HepG2 (cell line): ENCODE results near the gene ZSCAN21. TPM values are rescaled to one million over a fixed set of nuclear protein-coding genes. Genes with fewer than 3 reads are reported as not detected.

Experiments used
- ATF5 ChIP-seq: sonication (generic); formaldehyde crosslinking; IDR thresholded peaks from 2 replicates; pipeline ENCODE4 v1.4.0; 2020; ENCODE audit warnings: mild to moderate bottlenecking, low read depth, missing genetic modification reagents
- ATF7-NPFF ChIP-seq: sonication (generic); formaldehyde crosslinking; IDR thresholded peaks from 2 replicates; pipeline ENCODE4 v1.8.1; 2023; ENCODE audit warnings: mild to moderate bottlenecking, low read depth, missing genetic modification reagents, moderate library complexity
- BRCA1 ChIP-seq: sonication (generic); formaldehyde crosslinking; IDR thresholded peaks from 2 replicates; pipeline ENCODE4 v1.4.0; 2020; ENCODE audit warnings: missing genetic modification reagents
- CHCHD3 ChIP-seq: sonication (generic); formaldehyde crosslinking; IDR thresholded peaks from 2 replicates; pipeline ENCODE4 v1.8.0; 2022; ENCODE audit warnings: mild to moderate bottlenecking, missing genetic modification reagents, moderate library complexity
- HES4 ChIP-seq: sonication (generic); formaldehyde crosslinking; IDR thresholded peaks from 2 replicates; pipeline ENCODE4 v1.9.0; 2021; ENCODE audit warnings: mild to moderate bottlenecking, missing genetic modification reagents, borderline replicate concordance
- HHEX ChIP-seq: IDR thresholded peaks from 2 replicates; pipeline ENCODE4 v1.6.1; 2016; ENCODE audit warnings: control low read depth
- KDM4B ChIP-seq: sonication (generic); formaldehyde crosslinking; IDR thresholded peaks from 2 replicates; pipeline ENCODE4 v1.4.0; 2020; ENCODE audit warnings: missing genetic modification reagents
- NKX3-1 ChIP-seq: sonication (generic); formaldehyde crosslinking; IDR thresholded peaks from 2 replicates; pipeline ENCODE4 v1.5.0; 2020; ENCODE audit warnings: missing genetic modification reagents
- RERE ChIP-seq: IDR thresholded peaks from 2 replicates; pipeline ENCODE4 v1.6.1; 2016; ENCODE audit warnings: low read depth, missing genetic modification reagents, missing compliant biosample characterization
- ZFAT ChIP-seq: sonication (generic); formaldehyde crosslinking; conservative IDR thresholded peaks from 2 replicates; pipeline ENCODE4 v1.8.1; 2023; ENCODE audit warnings: missing genetic modification reagents, inconsistent platforms
- ZIK1 ChIP-seq: sonication (generic); formaldehyde crosslinking; IDR thresholded peaks from 2 replicates; pipeline ENCODE4 v1.5.0; 2020; ENCODE audit warnings: mild to moderate bottlenecking, low read depth, missing genetic modification reagents, borderline replicate concordance
- ZMAT5 ChIP-seq: sonication (generic); formaldehyde crosslinking; IDR thresholded peaks from 2 replicates; pipeline ENCODE4 v1.5.0; 2020; ENCODE audit warnings: mild to moderate bottlenecking, low read depth, missing genetic modification reagents, borderline replicate concordance
- ZNF33B ChIP-seq: sonication (generic); formaldehyde crosslinking; IDR thresholded peaks from 2 replicates; pipeline ENCODE4 v1.5.1; 2020; ENCODE audit warnings: mild to moderate bottlenecking, missing genetic modification reagents
- ZNF354B ChIP-seq: sonication (generic); formaldehyde crosslinking; IDR thresholded peaks from 2 replicates; pipeline ENCODE4 v1.8.0; 2022; ENCODE audit warnings: mild to moderate bottlenecking, missing genetic modification reagents
- ZNF512B ChIP-seq: sonication (generic); formaldehyde crosslinking; IDR thresholded peaks from 2 replicates; pipeline ENCODE4 v1.5.1; 2020; ENCODE audit warnings: missing genetic modification reagents, mild to moderate bottlenecking, borderline replicate concordance
- ZNF570 ChIP-seq: sonication (generic); formaldehyde crosslinking; IDR thresholded peaks from 2 replicates; pipeline ENCODE4 v1.4.0; 2020; ENCODE audit warnings: mild to moderate bottlenecking, missing genetic modification reagents, borderline replicate concordance
- ZNF775 ChIP-seq: sonication (generic); formaldehyde crosslinking; IDR thresholded peaks from 2 replicates; pipeline ENCODE4 v1.4.0; 2020; ENCODE audit warnings: missing genetic modification reagents, mild to moderate bottlenecking, moderate library complexity, borderline replicate concordance
- ZNF781 ChIP-seq: sonication (generic); formaldehyde crosslinking; IDR thresholded peaks from 2 replicates; pipeline ENCODE4 v1.5.1; 2020; ENCODE audit warnings: borderline replicate concordance, mild to moderate bottlenecking, missing genetic modification reagents; ENCODE audit errors: not compliant biosample characterization
- ZNF816 ChIP-seq: sonication (generic); formaldehyde crosslinking; IDR thresholded peaks from 2 replicates; pipeline ENCODE4 v1.8.0; 2022; ENCODE audit warnings: missing genetic modification reagents, mild to moderate bottlenecking, borderline replicate concordance
- polyA plus RNA-seq, 8 experiments: library from polyadenylated mRNA; depleted of rRNA in 3 of 8; stranded (reverse) in 7 of 8; unstranded in 1 of 8; fragments of >200 nt; fragmentation: Illumina TruSeq in 4 of 8; extraction: Trizol in 4 of 8; gene quantifications; 2 replicates each; pipeline versions ENCODE4 v1.2.1 to v1.2.3, GENCODE V29; 2011 to 2016; ENCODE audit warnings: low read depth in 4 of 8, missing spikeins in 1 of 8, mixed read lengths in 1 of 8; ENCODE audit not compliant: insufficient read depth in 1 of 8
- total RNA-seq, 5 experiments: library from RNA; depleted of rRNA; stranded (reverse); fragments of >200 nt; fragmentation: Illumina TruSeq; extraction: Trizol; gene quantifications; 2 replicates each; pipeline ENCODE4 v1.2.3, GENCODE V29; 2016; ENCODE audit warnings: low read depth in 1 of 5

Gene ZSCAN21
- total and polyA plus RNA-seq, 2 of the 13 experiments (the other 11 are each of a cell fraction or from before 2014, with no cell fraction given): 7.0 to 10.0 TPM

GRCh38 chr7:100088621-100089457, 39.3 kb downstream of the ZSCAN21 start, which contains the start of gene COPS6 (continued):
- TF ChIP-seq ZNF512B (no peak), RERE (CRISPR knock-in tag) (no peak), ZNF354B (no peak), HES4 (peak; percentile 86), ZNF570 (CRISPR knock-in tag) (0 out of 2 replicates have a peak, but pooled peaks have one; percentile 86), ZMAT5 (CRISPR knock-in tag) (no peak), NKX3-1 (CRISPR knock-in tag) (peak; percentile 94), ZIK1 (CRISPR knock-in tag) (peak; percentile 80; the same call in 1 of the 2 replicates), ZNF775 (CRISPR knock-in tag) (peak; percentile 41; the same call in 1 of the 2 replicates), ZNF33B (CRISPR knock-in tag) (peak; percentile 99; the same call in 1 of the 2 replicates), ZNF816 (peak; percentile 47; the same call in 1 of the 2 replicates), BRCA1 (CRISPR knock-in tag) (no peak), CHCHD3 (CRISPR knock-in tag) (peak; percentile 98), ATF7-NPFF (peak; percentile 95), ZNF781 (CRISPR knock-in tag) (peak; percentile 31), ATF5 (CRISPR knock-in tag) (peak; percentile 87; the same call in 1 of the 2 replicates), KDM4B (CRISPR knock-in tag) (no peak), ZFAT (CRISPR knock-in tag) (no peak), HHEX (CRISPR knock-in tag) (no peak)
